Stimulated activated CD4-positive, alpha-beta T cell treated with anti-CD3 and anti-CD28 coated beads, TNF-alpha, amount 100 ng/mL, for 1 hour (primary cell): Measurements from ENCODE around the gene SVBP.

Experiments
- DNase-seq, 3 donors: peaks; one replicate each; pipeline ENCODE4 v3.0.0-alpha.2; 2020; ENCODE audit warnings: low read depth in 3 of 3, low spot score in 1 of 3

SVBP gene

GRCh38 chr1:42765832-42766740, 51.1 kb downstream of the SVBP start:
- peak in 1 of 3 donors; percentile 44 for DNase-seq

GRCh38 chr1:42765269-42765668, 51.9 kb downstream of the SVBP start:
- DNase-seq: no peak

- DNase-seq: no peak
These were observed 54.9 kb downstream of the SVBP start for GRCh38 chr1:42762269-42762668.

GRCh38 chr1:42761567-42761966, 55.6 kb downstream of the SVBP start:
- DNase-seq: no peak

GRCh38 chr1:42759114-42759513, 58.1 kb downstream of the SVBP start:
- no peak for DNase-seq

- DNase-seq: no peak
These were observed 58.6 kb downstream of the SVBP start for GRCh38 chr1:42758641-42759040.

- no peak for DNase-seq
These were observed 59.3 kb downstream of the SVBP start for GRCh38 chr1:42757892-42758275.
